Activated CD8-positive, alpha-beta memory T cell treated with anti-CD3 and anti-CD28 coated beads, Interleukin-2, amount 50 U/mL, for 24 hours (primary cell): Measurements from ENCODE around the gene ERBB4.

ENCODE experiments used
- DNase-seq: peaks from one replicate; pipeline ENCODE4 v3.0.0-alpha.2; 2020; ENCODE audit errors: extremely low read depth

Gene ERBB4

GRCh38 chr2:211923019-211923418, 615.6 kb downstream of the ERBB4 start:
- no peak for DNase-seq

- no peak for DNase-seq
These were observed 634.6 kb downstream of the ERBB4 start for GRCh38 chr2:211903961-211904360.

GRCh38 chr2:211901226-211901846, 637.3 kb downstream of the ERBB4 start:
- DNase-seq, result no peak

- DNase-seq, result no peak
These were observed 638.1 kb downstream of the ERBB4 start for GRCh38 chr2:211900518-211900917.

- DNase-seq, result no peak
These were observed 638.6 kb downstream of the ERBB4 start for GRCh38 chr2:211900000-211900399.

GRCh38 chr2:211898702-211899101, 639.9 kb downstream of the ERBB4 start:
- no peak for DNase-seq

DNA sequence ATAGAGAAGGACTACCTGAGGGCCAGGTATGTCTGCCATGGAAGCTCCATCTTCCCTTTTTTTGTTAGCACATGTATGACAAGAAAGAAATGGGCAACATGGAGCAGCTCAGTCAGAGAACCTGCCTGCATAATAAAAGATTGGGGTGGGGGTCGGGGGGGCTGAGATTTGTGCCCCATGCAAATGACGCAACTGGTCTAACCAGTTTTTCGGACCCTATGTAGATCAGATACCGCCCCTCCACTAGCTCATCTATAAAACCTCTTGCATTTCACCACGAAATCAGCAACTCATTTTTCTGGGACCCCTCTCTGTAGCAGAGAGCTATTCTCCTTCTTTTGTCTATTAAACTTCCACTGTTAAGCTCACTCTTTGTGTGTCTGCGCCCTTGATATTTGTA, 657.2 kb downstream of the ERBB4 start:
- no peak for DNase-seq

DNA sequence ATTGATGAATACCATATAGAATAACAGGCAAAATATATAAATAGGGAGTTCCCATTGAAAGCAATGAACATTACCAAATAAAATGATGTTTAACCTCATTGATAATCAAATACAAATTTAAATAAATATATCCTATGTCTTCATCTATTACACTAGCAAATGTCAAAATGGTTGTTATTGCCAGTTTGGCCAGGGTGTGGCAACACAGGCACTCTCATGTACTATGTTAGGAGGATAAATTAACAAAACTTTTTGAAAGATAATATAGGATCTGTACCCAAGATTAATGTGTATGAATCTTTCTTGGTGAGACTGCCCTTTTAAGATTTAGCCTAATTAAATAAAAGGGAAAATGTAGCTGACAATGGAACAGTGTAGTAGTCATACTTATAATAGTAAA, 659.3 kb downstream of the ERBB4 start:
- DNase-seq, result no peak

DNA sequence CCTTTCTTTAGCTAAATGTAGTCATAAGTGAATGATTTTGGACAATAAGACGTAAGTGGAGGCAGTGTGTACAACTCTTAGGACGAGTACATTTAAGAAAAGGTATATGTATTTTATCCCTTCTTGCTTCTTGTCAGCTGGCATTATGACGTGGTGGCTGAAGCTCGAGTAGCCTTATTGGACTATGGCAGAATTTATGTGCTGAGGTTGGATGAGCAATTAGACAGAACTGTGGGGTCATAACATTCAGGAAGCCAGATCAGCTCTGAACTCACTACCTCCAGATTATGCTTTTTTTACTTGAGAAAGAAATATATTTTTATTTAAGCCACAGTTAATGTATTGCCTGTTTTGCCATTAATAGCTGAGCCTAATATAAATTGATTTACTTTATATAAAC, 661.5 kb downstream of the ERBB4 start:
- no peak for DNase-seq

DNA sequence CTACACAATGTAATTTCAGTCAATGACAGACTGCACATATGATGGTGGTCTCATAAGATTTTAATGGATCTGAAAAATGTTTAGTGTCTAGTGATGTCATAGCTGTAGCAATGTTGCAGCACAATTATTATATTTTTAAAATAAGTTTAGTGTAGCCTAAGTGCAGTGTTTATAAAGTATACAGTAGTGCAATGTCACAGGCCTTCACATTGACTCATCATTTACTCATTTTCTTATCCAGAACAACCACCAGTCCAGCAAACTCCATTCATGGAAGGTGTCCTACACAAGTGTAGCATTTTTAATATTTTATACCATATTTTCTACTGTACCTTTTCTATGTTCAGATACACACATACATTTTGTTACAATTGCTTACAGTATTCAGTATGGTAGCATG, 663.1 kb downstream of the ERBB4 start:
- no peak for DNase-seq

DNA sequence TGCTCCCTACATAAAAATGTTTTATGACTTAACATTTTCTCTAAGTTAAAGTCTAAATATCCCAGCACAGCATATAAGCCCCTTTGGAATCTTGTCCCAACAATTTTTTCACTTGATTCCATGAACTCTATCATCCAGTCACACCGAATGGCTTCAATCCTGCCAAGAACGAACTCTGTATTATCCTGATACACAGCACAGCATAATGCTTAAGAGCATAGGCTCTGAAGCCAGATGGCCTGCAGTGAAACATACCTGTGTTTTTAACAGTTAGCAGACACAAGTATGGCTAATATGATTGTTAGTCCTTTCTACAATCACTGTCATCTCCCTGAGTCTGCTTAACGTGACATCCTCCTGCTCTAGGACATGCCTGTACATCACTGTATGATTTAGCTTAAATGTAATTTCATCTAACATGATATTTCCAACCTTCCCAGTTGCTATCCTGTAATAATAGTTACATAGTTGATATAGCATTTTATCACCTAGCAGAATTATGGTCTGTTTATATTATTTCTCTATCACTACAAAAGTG, 669.5 kb downstream of the ERBB4 start:
- no peak for DNase-seq

DNA sequence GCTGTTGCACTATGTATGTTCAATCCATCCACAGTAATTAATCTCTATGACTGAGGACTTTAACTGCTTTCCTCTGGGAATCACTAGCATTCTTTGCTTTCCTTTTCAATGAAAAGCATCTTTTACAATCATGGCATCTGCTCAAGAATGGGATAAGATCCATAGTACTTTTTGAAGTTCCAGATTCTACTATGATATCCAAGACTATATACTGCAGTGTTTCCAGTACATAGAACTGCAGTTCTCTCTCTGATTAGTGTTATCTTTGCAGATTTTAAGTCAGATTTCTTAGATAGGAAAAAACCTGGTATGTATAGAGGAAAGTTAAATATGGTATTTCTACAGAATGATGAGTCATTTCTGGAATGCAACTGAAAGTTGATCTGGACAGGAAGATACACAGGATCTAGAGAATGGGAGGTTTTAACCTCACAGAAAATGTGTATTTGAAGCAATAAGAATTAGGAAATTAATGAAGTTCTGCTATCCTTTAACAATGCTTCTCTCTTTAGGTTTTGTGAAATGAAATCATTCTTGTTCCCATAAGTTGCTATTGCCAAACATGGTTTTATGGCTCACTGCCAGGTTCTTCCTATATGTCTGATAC, 670.7 kb downstream of the ERBB4 start:
- DNase-seq, result no peak

DNA sequence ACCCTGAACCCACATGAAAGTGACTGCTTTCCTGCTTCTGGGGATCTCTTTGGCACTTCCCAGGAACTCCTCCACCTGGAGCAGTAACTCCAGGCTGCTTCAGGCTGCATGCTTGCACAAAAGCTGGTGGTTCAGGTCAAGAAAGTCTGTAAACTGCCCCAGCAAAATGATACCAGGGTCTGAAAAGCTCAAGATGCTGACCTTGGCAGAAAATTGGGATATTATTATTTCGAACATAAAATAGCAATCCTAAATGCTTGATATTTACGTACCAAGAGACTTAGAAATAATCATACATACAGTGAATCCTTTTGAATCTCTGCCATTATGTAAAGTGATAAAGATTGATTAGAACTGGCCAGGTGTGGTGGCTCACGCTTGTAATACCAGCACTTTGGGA, 674.3 kb downstream of the ERBB4 start:
- no peak for DNase-seq

- no peak for DNase-seq
These were observed 678.4 kb downstream of the ERBB4 start for GRCh38 chr2:211860224-211860623.

DNA sequence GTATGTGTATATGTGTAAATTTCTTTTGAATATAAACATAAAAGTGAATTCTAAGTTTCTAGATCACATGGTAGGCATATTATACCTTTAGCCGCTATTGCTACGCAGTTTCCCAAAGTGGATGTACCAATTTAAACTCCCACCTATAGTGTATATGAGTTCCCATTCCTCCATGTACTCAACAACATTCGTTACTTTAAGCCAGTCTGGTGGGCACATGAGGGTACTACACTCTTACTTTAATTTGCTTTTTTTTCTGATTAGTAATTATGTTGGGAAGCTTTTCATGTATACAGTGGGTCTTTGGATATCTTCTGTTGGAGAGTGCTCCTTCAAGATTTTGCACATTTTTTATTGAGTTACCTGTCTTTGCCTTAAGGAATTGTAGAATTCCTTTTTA, 683.8 kb downstream of the ERBB4 start:
- DNase-seq, result no peak

DNA sequence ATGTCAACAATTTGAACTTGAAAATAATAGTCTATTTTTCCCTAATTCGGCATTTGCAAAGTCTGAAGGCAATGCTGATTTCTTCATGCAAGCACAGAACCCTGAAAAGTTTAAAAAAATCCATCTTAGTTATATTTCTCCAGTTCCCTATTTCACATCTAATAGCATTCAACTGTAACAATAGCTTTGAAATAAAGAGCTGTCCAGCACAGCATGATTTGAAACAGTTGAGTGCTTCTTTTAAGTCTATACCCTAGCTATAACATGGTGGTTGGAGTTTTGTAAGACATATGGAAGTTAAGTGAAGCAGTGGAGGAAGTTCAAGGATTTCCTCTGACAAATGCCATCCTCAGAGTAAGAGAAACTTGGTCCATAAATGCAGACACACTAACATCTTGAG, 691.9 kb downstream of the ERBB4 start:
- DNase-seq, result no peak

GRCh38 chr2:211846036-211846400, 692.6 kb downstream of the ERBB4 start:
- DNase-seq, result no peak

DNA sequence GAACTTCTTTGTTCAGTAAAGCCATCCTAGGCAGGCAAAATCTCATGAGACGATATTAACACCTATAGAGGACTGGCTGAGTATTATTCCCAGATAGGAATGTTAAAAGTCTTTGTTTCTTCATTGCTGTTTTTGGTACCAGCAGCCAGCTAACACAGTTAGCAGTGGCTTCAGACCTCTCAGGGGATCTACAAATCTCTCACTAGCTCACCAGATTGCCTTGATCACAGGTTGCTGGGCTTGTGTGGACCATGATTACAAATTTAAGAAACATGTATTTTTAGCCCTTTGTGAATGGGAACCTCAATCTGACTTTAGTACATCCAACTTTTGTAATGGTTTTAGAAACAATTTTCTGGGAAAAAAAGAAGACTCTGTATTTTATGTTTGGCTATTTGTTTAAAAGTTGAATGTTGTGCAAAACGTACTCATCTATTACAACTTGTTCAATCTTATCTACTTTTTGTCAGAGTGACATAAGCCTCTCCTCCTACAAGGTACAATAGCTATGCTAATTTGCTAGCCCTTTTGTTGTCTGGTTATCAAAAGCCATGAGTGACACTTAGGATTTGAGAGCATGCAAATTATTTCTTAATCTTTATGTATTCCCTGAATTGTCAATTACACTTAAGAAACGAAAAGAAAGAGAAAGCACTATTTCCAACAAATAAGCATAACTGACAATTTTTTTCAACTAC, 693.1 kb downstream of the ERBB4 start:
- DNase-seq, result no peak

DNA sequence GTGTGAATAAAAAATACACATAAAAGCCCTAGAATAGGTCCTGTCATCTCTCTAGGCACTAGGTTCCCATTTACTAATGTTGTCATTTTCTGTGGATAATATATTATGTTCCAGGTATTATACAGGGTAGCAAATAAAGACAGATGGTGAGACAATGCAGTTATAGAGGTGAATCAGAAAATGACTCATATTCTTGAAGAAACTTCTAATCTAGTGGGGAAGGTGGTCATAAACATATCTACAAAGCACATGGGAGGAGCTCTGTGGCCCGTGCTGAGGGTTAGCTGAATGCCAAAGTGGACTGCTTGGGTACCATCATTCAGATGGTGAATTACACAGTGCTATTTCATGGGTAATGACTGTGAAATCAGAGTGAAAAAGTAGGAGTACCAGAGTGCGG, 700.9 kb downstream of the ERBB4 start:
- DNase-seq, result no peak

- DNase-seq, result no peak
These were observed 701.4 kb downstream of the ERBB4 start for GRCh38 chr2:211837206-211837605.

- DNase-seq, result no peak
These were observed 702.2 kb downstream of the ERBB4 start for GRCh38 chr2:211836409-211836808.

DNA sequence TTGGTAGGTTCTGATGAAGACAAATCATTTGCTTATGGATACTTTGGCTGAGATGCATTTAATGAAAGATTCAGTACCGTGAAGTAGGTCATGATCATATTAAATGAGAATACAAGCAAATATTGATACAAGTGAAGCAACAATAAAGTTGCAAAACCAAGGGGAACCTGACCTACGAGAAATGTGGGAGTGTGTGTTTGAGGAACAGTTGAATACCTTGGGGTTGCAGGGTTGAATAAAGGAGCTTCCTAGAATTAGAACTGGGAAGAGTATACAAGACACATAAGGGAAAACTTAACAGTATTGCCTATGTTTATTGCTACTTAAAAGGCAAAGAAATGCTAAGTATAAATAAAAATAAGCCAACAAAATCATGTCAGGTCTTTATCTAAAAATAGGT, 702.9 kb downstream of the ERBB4 start:
- DNase-seq, result no peak

DNA sequence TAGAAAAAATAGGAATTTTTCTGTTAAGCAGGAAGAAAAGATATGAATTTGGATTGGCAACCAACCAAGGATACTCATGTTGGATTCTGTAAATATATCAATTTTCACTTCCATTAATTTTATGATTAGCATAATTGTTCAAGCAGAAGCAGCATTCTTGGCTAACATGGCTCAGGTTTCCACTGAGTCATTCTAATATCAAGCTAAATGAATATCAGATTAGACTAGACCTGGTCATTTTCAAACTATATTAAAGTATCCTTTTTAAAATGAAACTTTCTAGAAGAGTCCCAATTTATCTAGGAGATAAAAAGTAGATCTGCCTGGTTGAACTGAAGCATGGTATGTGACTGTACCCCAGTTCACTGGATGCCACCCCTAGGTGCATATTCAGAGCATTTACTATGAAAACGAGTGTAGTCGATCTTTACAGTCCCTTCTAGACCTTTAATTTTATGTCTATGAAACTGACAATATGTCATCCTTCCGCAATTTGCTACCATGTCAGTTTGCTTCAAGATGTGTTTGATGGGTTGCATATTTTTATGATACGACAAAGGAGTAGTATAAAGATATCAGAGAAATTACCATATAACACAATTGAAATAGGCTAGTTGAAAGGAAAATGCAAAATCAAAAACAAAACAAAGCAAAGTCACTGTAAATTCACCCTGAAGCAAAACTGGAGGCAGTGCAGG, 704.9 kb downstream of the ERBB4 start:
- no peak for DNase-seq
